Right lobe of liver (tissue), 4 donors: ENCODE measurements around the gene MED26.

ENCODE experiments used
- POLR2A ChIP-seq: fragments of 450-650 bp; IDR thresholded peaks from one replicate; pipeline ENCODE4 v1.6.1; 2017; ENCODE audit warnings: antibody characterized with exemption, mild to moderate bottlenecking
- TF ChIP-seq, protein P1 (sequence below), 4 donors: fragments of 200-600 bp in 3 of 4; fragments of 450-650 bp in 1 of 4; IDR thresholded peaks; one replicate each; pipeline versions ENCODE4 v1.5.1 to v1.8.0; 2016 to 2022; ENCODE audit warnings: antibody characterized with exemption in 4 of 4, mild to moderate bottlenecking in 2 of 4
- donor health status: DM: no; HTN: no; CAD: no.
- donor health status: DM: no; HTN: no; CAD: no.
- donor health status: DM: no; HTN: yes; CAD: no.

DNA sequence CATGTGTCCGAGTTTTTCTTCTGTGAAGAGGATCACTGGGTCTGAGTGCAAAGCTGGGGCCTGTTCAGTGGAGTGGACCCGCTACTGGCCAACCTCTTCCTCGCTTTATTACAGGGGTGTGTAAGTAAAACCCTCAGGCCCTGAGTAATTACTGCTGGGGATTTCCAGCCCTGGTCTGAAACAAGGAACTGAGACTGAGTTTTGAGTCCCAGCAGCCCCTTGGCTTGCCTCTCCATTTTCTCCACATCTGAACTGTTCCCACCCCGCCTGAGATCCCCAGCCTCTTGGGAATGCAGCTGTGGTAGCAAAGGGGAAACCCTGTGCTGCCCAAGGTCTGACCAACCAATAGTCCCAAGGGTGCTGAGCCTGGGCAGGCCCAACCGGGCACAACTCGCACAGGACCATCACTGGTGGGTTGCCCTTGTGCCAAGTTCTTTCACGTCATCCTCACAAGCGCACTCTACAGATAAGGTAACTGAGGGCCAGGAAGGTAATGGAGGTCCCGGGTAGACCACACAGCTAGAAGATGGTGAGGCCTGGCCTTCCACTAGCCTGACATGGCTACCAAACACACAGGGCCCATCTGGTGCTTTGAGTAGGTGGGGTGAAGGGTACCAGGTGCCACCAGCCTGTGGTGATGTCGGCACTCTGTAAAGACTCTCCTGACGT is 42.1 kb downstream of the MED26 start:
- TF ChIP-seq, protein P1, sequence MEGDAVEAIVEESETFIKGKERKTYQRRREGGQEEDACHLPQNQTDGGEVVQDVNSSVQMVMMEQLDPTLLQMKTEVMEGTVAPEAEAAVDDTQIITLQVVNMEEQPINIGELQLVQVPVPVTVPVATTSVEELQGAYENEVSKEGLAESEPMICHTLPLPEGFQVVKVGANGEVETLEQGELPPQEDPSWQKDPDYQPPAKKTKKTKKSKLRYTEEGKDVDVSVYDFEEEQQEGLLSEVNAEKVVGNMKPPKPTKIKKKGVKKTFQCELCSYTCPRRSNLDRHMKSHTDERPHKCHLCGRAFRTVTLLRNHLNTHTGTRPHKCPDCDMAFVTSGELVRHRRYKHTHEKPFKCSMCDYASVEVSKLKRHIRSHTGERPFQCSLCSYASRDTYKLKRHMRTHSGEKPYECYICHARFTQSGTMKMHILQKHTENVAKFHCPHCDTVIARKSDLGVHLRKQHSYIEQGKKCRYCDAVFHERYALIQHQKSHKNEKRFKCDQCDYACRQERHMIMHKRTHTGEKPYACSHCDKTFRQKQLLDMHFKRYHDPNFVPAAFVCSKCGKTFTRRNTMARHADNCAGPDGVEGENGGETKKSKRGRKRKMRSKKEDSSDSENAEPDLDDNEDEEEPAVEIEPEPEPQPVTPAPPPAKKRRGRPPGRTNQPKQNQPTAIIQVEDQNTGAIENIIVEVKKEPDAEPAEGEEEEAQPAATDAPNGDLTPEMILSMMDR (IDR thresholded peaks at IDR 0.05): no peak
- TF ChIP-seq POLR2A: no peak
